NCI-H2196 (cell line): Measurements from ENCODE around the gene EZH2.
A peak's percentile ranks its signal among the peaks of the same experiment; 100 is the strongest.

Experiments used
- DNase-seq: peaks from one replicate; lab custom pipeline; 2025; ENCODE audit not compliant: unreplicated experiment; lab: John Stamatoyannopoulos, UW

Gene EZH2

DNA sequence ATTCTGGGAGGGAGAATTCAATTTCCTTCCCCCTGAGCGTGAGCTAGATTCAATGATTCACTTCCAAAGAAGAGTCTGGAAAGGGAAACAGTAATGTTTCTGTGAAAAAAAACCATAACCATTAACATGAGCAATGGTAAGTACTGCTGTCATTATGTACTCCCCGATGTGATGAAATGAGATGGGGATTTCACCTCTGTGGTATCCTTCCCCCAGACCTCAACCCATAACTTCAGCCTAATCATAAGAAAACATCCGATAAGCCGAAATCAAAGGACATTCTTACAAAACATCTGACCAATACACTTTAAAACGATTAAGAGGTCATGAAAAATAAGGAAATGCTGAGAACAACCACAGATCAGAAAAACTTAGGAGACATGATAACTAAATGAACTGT lies 27.2 kb downstream of the EZH2 start:
- DNase-seq = no peak

DNA sequence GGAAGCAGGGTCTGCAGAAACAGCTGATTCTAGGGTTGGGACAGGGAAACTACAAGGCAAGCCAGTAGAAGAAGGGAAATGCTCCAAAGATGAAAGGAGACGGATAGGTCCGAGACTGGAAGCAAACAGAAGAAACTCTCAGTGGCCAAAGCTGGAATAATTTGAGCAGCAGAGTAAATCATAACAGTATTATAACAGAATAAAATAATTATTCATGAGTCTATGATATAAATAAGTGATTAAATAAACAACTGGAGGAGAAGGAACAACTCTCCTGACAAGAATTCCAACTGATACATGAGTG lies 27.6 kb downstream of the EZH2 start:
- DNase-seq = no peak

DNA sequence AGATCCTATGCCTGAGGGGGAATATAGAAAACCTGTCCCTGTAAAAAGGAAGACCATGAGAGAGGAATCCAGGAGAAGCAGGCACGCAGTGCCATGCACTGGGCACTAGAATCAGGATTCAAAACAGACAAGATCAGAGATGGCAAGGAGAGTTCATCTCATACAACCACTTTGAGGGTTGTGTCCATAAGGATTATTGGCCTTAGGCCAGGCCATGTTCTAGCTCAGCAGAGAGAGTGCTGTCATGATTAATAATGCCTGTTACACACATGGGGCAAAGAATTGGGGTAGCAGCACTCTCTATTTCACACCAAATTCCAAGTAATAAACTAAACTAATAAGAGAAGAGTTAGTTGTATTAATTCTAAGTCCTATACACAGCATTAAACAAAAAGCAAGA lies 29.1 kb downstream of the EZH2 start:
- no peak for DNase-seq

DNA sequence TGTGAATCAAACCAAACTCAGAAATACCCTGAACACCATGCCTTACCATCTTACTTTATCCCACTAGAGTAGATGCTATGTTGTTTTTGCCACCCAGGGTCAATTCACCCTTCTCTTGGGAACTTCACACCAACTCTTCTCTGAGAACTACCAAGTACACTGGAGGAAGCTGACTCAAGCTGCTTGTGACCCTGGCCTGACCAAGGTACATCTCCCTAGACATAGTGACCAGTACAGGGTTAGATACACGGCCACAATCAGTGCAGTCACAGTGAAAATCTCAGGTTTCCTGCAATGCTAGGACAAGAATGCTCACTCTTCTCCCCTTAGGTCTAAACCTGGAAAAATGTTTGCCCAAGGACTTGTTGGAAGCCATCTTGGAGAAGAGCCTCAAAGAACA lies 31.8 kb downstream of the EZH2 start:
- DNase-seq = no peak

DNA sequence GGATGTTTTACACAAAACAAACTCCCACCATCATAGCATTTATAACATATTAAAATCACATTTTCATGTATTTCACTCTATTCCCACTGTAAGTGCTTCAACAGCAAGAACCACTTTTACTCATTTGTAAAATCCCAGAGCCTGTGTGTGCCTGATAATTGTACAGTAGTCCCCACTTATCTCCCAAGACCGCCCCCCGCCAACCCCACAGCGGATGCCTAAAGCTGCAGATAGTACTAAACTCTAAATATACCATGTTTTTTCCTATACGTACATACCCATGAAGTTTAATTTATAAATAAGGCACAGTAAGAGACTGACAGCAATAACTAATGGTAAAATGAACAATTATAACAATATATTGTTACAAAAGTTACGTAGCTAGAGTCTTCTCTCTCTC lies 33.5 kb downstream of the EZH2 start:
- DNase-seq = no peak

DNA sequence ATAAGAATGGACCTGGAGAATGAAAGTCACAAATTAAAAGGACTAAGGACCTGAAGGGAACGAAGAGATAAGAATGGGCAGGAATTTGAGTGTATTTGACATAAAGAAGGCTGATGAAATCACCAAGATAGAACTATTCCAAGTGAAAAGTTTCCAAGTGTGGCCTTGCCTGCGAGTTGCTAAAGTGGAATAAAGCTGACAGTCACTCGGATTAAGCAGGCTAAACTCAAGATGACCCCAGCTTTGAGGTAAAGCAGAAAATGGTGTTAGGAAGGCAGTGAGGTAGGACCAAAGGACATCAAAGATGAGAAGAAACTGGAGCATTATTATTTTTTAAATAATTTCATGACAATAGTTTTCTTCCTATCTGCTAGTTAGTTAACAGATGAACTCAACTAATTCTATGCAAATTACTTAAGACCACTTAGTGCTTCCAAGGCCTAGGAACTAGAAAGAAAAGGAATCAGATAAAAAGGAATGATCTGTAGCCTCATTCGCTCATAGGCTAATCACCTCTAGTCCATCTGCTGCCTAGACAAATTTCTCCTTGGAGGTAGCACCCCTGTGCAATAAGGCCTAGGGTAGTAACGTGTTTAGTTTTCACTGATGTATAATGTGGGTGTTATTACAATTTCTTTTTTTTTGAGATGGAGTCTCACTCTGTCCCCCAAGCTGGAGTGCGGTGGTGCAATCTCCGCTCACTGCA lies 34.5 kb downstream of the EZH2 start:
- no peak for DNase-seq

DNA sequence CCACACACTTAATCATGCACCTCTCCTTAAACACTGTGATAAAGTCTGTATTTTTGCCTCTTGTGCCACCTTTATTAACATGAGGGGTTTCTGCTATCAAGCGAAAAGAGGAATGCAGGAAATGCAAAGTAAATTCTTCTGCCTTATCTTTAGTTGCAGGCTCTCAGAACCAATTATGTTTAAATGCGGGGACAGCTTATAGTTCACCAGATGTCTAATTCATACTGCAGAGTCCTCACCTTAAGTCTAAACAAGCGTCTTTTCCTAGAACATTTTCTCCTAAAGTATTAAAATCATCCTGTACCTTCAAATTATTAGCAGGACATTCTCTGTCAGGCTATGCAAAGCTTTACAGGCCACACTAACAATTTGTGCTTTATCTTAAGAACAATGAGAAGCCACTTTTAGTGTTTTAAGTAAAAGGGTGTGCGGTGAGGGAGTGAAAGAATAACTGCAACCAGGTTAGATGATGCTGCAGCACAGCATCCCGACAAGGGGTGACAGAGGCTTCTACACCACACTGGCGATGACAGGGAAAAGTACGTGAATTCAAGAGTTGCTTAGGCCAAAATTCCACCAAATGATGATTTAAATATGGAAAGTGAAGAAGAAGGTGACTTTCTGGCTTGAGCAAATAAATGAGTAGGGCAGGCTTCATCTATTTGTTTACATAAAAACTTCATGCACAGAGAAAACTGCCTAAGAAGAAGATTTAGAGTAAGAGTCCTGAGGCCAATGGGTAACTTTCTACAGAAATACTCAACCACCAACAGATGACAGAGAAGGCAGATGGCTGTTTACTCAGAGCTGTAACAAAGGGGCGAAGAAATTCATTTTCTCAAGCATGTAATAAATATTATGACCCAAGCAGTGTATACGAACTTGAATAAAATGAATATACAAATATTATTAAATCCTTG lies 36.0 kb downstream of the EZH2 start:
- DNase-seq = no peak

DNA sequence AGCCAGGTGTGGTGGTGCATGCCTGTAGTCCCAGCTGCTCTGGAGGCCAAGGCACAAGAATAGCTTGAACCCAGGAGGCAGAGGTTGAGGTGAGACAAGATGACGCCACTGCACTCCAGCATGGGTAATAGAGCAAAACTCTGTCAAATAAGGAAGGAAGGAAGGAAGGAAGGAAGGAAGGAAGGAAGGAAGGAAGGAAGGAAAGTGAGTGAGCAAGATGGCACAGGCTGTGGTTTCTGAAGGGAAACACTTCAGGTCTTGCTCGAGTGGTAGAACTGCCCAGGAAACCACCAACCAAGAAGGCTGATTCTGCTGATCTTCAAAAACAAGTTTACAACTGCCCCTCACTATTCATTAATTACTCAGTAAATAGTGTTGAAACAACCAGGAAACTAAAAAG lies 45.2 kb downstream of the EZH2 start:
- DNase-seq = no peak

DNA sequence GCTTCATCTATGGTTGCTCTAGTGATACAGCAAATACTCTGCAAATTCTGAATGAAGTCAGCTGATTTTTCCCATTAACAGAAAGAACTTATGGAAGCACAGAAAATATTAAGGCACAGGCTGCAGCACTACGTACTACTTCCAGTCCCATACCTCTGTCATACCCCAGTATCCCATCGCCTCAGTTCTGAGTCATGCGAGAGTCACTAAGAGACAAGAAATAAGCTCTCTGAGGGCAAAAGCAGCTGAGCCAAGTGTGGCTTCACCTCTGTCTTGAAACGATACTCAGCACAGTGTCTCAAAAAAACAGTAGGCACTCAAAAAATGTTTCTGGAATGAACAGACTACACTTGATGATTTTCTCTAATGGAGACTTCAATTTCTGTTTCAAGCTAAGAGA lies 48.2 kb downstream of the EZH2 start:
- no peak for DNase-seq

DNA sequence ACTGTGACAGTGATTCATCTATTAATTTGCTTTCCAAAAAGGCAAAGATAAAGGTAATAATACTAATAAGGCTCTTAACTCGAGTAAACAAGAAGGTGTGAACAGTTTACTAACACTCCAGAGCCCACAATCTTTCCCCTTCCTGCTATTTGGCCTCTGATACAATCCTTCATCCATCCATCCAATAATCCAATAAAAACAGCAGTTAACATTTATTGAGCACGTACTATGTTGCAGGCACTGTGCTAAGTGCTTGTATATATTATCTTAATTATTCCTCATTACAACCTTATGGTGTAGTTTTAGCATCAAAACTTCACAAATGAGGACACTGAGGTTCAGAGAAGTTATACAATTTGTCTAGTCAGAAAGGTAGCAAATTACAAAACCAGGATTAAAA lies 49.5 kb downstream of the EZH2 start:
- no peak for DNase-seq

DNA sequence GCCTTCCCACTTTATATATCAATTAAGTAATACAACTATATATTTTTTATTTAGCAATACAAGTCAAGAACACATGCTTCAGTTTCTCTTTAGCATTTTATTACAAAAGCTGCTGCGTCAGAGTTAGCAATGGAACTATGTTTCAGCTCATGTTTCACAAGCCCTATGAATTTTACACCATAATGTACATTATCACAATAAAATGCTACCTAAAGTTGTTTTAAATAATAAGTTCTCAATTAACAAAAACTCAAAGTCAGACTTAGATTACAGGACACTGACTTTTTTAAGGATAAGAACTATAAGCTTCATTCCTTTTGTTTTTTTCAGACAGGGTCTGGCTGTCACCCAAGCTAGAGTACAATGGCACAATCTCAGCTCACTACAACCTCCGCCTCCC lies 52.3 kb downstream of the EZH2 start:
- no peak for DNase-seq

DNA sequence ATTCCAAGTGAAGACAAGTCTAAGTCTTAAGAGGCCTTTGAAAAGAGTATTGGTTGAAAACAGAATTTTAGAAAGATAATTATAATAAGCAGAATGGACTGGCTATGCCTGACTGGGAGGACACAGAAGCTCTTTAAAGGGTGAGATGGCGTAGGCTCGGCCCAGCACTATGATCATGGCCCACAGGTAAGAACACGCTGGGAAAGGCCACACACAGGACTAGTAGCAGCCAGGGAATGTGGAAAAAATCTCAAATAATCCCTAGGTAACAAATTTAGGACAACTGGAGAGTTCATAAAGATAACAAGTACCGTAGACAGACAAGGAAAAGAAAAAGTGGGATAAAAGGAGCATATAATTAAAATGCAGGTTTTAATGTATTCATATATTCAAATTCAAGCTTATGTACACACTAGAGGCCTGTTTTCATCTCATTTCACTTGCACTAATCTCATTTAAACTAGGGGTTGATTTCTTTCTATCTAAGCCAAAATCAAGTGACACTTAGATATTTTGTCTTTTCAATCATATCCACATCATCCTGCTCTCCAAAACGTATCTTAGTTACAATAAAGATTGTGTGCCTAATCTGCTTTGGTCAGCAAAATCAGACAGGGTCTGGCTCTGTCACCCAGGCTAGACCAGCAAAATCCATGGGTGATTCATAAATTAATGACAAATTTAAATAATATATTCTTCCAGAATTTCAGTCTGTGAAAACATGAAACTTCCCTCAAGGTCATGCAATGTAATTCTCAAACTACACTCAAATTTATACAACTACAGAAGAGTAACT lies 53.0 kb downstream of the EZH2 start:
- no peak for DNase-seq

DNA sequence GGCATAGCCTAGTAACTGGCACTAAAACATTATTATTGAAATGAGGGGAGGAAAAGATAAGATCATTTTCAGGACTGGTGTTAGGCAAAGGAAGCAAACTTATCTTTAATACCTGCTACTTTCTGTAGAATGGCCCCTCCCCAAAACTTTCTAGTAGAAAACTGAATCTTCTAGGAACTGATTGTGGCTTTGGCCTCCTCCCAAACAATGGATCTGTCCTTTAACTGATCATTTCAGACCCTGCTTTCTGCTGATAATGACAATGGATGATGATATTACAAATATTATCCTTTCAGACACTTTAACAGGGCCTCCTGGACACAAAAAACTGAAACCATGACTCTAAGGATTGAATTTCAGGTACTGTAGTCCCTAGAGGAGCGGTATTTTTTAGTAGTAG lies 55.1 kb downstream of the EZH2 start:
- DNase-seq = no peak

DNA sequence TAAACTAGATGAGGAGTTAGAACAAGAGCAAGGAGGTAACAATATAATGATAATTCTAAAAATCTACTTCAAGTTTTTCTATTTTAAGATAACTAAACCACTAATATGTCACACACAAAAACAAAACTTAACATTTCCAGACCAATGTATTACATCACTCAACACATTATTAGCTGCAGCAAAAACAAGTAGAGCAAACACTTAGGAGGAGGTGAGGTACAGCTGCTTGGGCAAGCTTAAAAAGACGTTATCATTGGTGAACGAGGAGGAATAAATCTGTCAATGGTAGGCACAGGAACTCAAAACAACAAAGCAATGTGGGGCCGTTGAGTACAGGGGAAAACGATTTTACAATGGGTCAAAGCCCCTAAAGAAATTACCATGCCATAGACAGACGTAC lies 58.8 kb downstream of the EZH2 start:
- no peak for DNase-seq

DNA sequence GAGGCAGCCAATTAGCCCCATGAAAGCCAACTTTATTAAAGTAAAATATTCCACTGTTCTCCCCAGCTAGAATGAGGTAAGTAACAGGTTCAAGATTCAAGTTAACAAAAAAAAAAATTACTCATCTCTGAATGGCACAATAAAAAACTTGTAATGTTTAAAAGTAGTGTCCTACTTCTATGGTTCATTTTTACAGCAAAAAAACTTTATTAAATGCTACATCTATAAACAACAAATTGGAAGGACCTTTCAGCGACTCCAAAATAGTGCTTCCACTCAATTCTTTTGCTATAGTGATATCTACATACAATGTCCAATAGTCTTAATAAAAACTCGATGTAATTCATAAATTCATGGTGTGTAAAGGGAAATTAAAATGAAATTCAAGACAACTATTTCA lies 59.2 kb downstream of the EZH2 start:
- DNase-seq = no peak

DNA sequence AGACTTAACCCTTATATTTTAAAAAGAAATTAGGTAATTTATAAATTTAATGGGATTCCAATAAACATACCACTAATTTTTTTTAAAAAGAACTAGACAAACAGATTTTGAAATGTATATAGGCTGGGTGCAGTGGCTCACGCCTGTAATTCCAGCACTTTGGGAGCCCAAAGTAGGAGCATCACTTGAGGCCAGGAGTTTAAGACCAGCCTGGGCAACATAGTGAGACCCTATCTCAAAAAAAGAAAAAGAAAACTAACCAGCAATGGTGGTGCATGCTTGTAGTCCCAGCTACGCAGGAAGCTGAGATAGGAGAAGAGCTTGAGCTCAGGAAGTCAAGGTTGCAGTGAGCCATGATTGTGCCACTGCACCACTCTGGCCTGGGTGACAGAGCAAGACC lies 62.7 kb downstream of the EZH2 start:
- DNase-seq = no peak

DNA sequence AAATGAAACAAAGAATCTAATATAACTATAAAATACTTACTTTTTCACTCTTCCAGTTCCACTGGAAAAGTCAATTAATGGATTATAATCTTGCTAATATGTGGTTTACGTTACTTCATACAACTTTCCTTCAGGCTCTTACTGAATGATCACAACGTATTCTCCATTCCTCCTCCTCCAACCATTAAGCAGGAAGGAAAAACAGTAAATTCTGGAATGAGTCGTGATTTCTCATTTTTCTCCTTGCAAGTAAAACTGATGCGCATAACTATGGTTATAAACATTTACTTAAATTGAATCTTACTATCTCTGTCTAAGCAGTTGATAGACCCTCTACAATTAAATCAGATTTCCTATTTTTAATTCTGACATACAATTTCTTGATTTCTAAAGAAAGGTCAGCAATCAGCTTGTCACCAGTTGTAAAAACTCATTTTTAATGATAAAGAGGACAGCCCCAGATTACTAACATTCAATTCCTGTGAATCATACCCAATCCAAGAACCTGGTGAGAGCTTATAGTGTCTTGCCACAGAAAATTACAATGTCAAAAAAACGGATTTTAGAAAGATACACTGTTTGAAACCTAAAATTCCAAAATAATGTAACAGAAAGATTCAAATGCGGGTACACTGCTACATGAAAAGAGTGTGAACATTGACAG lies 64.3 kb downstream of the EZH2 start:
- DNase-seq = no peak

DNA sequence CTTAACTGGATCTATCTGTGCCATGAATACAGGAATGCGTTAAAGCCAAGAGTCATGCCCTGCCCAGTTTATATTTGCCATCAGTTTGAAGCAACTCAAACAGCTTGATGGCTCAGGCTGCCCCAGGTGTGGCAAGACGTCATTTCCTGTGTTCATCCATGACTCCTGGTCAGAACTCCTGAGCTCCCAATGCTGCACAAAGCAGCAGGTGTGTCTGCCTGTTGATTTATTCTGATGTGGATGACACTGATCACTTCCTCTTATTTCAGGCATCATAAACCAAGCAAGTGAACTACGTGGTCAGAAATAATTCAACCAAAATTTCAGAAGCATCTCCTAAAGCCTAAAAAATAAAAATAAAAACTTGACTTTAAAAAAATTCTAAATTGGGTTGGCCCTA lies 68.5 kb downstream of the EZH2 start:
- peak; percentile 39 for DNase-seq

DNA sequence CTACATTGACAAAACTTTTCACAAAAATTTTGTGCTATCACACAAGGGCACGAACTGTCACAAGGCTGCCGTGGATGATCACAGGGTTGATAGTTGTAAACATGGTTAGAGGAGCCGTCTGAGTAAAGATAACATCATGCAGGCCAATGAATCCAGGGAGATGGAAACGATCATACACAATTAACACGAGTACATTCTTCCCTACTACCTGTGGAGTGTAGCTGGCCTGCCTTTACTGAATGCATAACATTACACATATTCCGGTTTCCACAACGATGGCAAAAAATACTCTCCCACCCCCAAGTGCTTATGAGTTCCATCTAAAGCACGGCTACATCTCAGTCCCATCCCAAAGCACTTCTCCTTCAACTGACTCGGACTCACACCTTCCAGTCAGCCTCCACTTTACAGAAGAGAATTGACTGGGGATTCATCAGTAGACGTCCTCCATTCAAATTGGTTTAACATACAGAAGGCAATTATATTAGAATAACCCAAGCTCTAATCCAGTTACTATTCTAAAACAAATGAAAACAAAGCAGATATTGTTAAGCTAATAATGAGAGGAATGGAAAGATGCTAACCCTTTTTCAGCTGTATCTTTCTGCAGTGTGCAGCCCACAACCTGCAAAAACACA lies 69.0 kb downstream of the EZH2 start:
- DNase-seq = no peak

DNA sequence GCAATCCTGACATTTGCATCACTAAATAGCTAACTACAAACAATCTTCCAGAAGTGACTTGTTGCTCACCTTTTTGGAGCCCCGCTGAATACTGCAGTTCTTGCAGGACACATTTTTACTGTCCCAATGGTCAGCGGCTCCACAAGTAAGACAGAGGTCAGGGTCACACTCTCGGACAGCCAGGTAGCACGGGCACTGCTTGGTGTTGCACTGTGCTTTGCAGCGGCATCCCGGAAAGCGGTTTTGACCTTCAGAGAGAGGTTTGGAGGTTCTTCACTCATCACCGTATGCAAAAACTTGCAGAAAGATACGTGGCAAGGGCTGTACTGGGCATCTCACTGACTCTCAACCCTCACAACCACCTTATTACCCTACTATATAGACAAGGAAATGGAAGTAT lies 70.2 kb downstream of the EZH2 start:
- no peak for DNase-seq

DNA sequence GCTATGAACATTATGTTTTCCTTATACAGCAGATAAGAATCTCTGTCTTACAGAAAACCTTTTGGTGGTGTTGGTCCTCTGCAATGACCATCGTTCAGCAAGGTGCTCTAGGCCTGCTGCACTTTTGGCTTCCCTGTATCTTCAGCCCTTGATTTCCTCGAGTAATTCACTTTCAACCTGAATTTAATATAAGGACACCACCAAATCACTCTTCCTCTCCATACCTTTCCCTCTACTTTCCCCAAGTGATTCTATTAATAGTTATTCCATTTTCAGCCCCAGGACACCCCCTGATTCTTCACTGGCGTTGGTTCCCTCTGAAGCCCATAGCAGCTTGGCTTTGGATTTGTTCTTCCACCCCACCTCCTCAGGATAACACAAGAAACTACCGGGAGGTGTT lies 72.2 kb downstream of the EZH2 start:
- no peak for DNase-seq
